T-cell (primary cell): ENCODE data around the gene TMEM31. TPM values are rescaled to one million over a fixed set of nuclear protein-coding genes. Genes with fewer than 3 reads are reported as not detected.

Experiments
- ATAC-seq, 4 experiments: fragments of 200-7000 bp in 3 of 4; fragments of 150-1000 bp in 1 of 4; cut with Tn5 transposase; replicated peaks in 1 of 4; 1 replicate in 3 of 4; 2 replicates in 1 of 4; pipeline ENCODE4 v1.10.0; 2021; ENCODE audit warnings: moderate library complexity in 3 of 4, mild to moderate bottlenecking in 2 of 4, moderate number of reproducible peaks in 1 of 4
- CTCF ChIA-PET, 2 donors: fragments of 300-600 bp; sonication (Branson Sonifier 250); formaldehyde crosslinking; loops; one replicate each; lab custom pipeline; 2022; ENCODE audit warnings: antibody characterized with exemption in 2 of 2; lab: Charles Lee
- POLR2A ChIA-PET, 2 donors: fragments of 300-600 bp; sonication (Branson Sonifier 250); formaldehyde crosslinking; loops; one replicate each; lab custom pipeline; 2022; ENCODE audit warnings: antibody characterized with exemption in 2 of 2; lab: Charles Lee
- DNase-seq, 35 experiments: peaks; one replicate each; pipeline versions ENCODE4 v3.0.0 to v3.0.0-alpha.2; 2013 to 2023
- H3K27ac ChIP-seq: one replicate; pipeline ENCODE4 v1.5.1; 2013; ENCODE audit warnings: low read length
- H3K27me3 ChIP-seq, 2 experiments: replicated peaks in 1 of 2; 1 replicate in 1 of 2; 2 replicates in 1 of 2; pipeline versions ENCODE4 v1.6.1 to v1.7.0; 2013; ENCODE audit warnings: low read length in 1 of 2, mixed read lengths in 1 of 2; ENCODE audit not compliant: control insufficient read depth in 2 of 2, insufficient read depth in 2 of 2; ENCODE audit errors: extremely low read depth in 1 of 2
- H3K36me3 ChIP-seq, 2 donors: 1 replicate in 1 of 2; 2 replicates in 1 of 2; pipeline versions ENCODE4 v1.6.1 to v1.7.0; 2013; ENCODE audit warnings: low read length in 1 of 2; ENCODE audit not compliant: control insufficient read depth in 2 of 2, insufficient read depth in 1 of 2; ENCODE audit errors: extremely low read depth in 1 of 2
- H3K4me1 ChIP-seq, 2 experiments: 1 replicate in 1 of 2; 2 replicates in 1 of 2; pipeline versions ENCODE4 v1.6.1 to v1.7.0; 2013; ENCODE audit warnings: low read length in 2 of 2, mixed read lengths in 1 of 2; ENCODE audit not compliant: insufficient read depth in 2 of 2, control insufficient read depth in 1 of 2; ENCODE audit errors: extremely low read depth in 1 of 2
- H3K4me3 ChIP-seq, 2 donors: 1 replicate in 1 of 2; 2 replicates in 1 of 2; pipeline versions ENCODE4 v1.5.1 to v1.7.0; 2013; ENCODE audit warnings: mild to moderate bottlenecking in 2 of 2, low read length in 1 of 2, moderate library complexity in 1 of 2; ENCODE audit not compliant: control insufficient read depth in 1 of 2; ENCODE audit errors: extremely low read depth in 1 of 2
- H3K9me3 ChIP-seq: 2 replicates; pipeline ENCODE4 v1.7.0; 2013
- H3K27ac Mint-ChIP-seq, 2 donors: one replicate each; pipeline ENCODE4 v1.8.0; 2020 to 2021; ENCODE audit warnings: mild to moderate bottlenecking in 2 of 2, mixed read lengths in 2 of 2
- H3K27me3 Mint-ChIP-seq, 2 donors: one replicate each; pipeline ENCODE4 v1.8.0; 2021 to 2022; ENCODE audit warnings: mixed read lengths in 2 of 2
- H3K36me3 Mint-ChIP-seq: one replicate; pipeline ENCODE4 v1.8.0; 2021; ENCODE audit warnings: mixed read lengths
- H3K4me1 Mint-ChIP-seq, 3 donors: one replicate each; pipeline ENCODE4 v1.8.0; 2020 to 2022; ENCODE audit warnings: mixed read lengths in 3 of 3, mild to moderate bottlenecking in 1 of 3
- H3K4me3 Mint-ChIP-seq, 3 donors: one replicate each; pipeline ENCODE4 v1.8.0; 2020 to 2022; ENCODE audit warnings: mild to moderate bottlenecking in 3 of 3, mixed read lengths in 3 of 3, moderate library complexity in 3 of 3
- H3K9me3 Mint-ChIP-seq, 3 donors: one replicate each; pipeline ENCODE4 v1.8.0; 2020 to 2022; ENCODE audit warnings: mixed read lengths in 3 of 3
- WGBS: methylation state at CpG from one replicate; pipeline ENCODE4 v1.1.5; 2013; ENCODE audit warnings: missing lambda C conversion rate; ENCODE audit not compliant: insufficient coverage; 5-methylcytosine and 5-hydroxymethylcytosine counted together
- total RNA-seq, 35 experiments: library from RNA in 6 of 35; stranded (reverse) in 6 of 35; fragments of 120-200 nt in 1 of 35; gene quantifications; one replicate each; pipeline versions ENCODE4 v1.2.1 to v1.2.4 and lab custom pipeline; 2013 to 2026

Gene TMEM31
- total RNA-seq, 5 donors from 2014 or later (not counting 1 experiment from before 2014, with no cell fraction given) = not detected

- no CpG with 5 or more reads among the region's 3 CpGs for WGBS
- H3K36me3 Mint-ChIP-seq = no peaks in the 10 kb centered on the region
- H3K27ac ChIP-seq = no peak overlapping the region
- H3K27ac Mint-ChIP-seq = no peak overlapping the region
- no peaks in the 10 kb centered on the region for H3K36me3 ChIP-seq
- H3K4me1 ChIP-seq = no peaks in the 10 kb centered on the region
- DNase-seq (no peak), ATAC-seq (no peak)
- H3K27me3 Mint-ChIP-seq = peaks cover 3 to 27% of the 10 kb centered on the region in 2 donors
- H3K4me3 ChIP-seq = no peak overlapping the region
- H3K9me3 ChIP-seq = no peaks in the 10 kb centered on the region
- CTCF ChIA-PET = no interaction called here
- POLR2A ChIA-PET = interaction anchor here in 1 of 2 donors (0.7 kb wide), 1 partner anchor 347 kb away, joined by 3 read pairs; no protein-coding TSS in a partner anchor
- H3K27me3 ChIP-seq = peaks cover 0 to 3% of the 10 kb centered on the region in 2 experiments
- H3K9me3 Mint-ChIP-seq = no peaks in the 10 kb centered on the region
- H3K4me3 Mint-ChIP-seq = no peak overlapping the region
- H3K4me1 Mint-ChIP-seq = peaks cover 0 to 7% (median 0%) of the 10 kb centered on the region in 3 donors
Measured at GRCh38 chrX:103730147-103730795, 19.6 kb downstream of the TMEM31 start.

GRCh38 chrX:103730796-103731493 is 20.2 kb downstream of the TMEM31 start:
- no peaks in the 10 kb centered on the region for H3K9me3 Mint-ChIP-seq
- no peaks in the 10 kb centered on the region for H3K36me3 Mint-ChIP-seq
- no peaks in the 10 kb centered on the region for H3K36me3 ChIP-seq
- no peak overlapping the region for H3K27ac ChIP-seq
- no peak overlapping the region for H3K27ac Mint-ChIP-seq
- H3K27me3 Mint-ChIP-seq = peaks cover 3 to 30% of the 10 kb centered on the region in 2 donors
- ChIA-PET POLR2A (no interaction called here), CTCF (interaction anchor here in 1 of 2 donors (0.5 kb wide), 1 partner anchor 20 kb away, joined by 6 read pairs; no protein-coding TSS in a partner anchor)
- H3K9me3 ChIP-seq = no peaks in the 10 kb centered on the region
- no peaks in the 10 kb centered on the region for H3K4me1 ChIP-seq
- H3K27me3 ChIP-seq = peaks cover 0 to 3% of the 10 kb centered on the region in 2 experiments
- 38% methylated on average over 2 of the region's 8 CpGs for WGBS
- no peak overlapping the region for H3K4me3 ChIP-seq
- ATAC-seq (no peak), DNase-seq (no peak)
- peaks cover 0 to 7% (median 0%) of the 10 kb centered on the region in 3 donors for H3K4me1 Mint-ChIP-seq
- H3K4me3 Mint-ChIP-seq = no peak overlapping the region

GRCh38 chrX:103733017-103733416 is 22.3 kb downstream of the TMEM31 start:
- DNase-seq = no peak
- H3K4me3 ChIP-seq = no peak overlapping the region
- peaks cover 0 to 3% of the 10 kb centered on the region in 2 experiments for H3K27me3 ChIP-seq
- WGBS = no CpG with 5 or more reads among the region's 1 CpG
- no peaks in the 10 kb centered on the region for H3K36me3 ChIP-seq
- Mint-ChIP-seq H3K36me3 (no peaks in the 10 kb centered on the region), H3K4me1 (peaks cover 0 to 7% (median 0%) of the 10 kb centered on the region in 3 donors), H3K4me3 (no peak overlapping the region), H3K27me3 (peaks cover 3 to 30% of the 10 kb centered on the region in 2 donors), H3K27ac (no peak overlapping the region), H3K9me3 (no peaks in the 10 kb centered on the region)
- ATAC-seq = no peak
- CTCF ChIA-PET = no interaction called here
- H3K27ac ChIP-seq = no peak overlapping the region
- POLR2A ChIA-PET = no interaction called here
- H3K4me1 ChIP-seq = no peaks in the 10 kb centered on the region
- H3K9me3 ChIP-seq = no peaks in the 10 kb centered on the region

- Mint-ChIP-seq H3K27ac (no peak overlapping the region), H3K9me3 (no peaks in the 10 kb centered on the region), H3K27me3 (peaks cover 3 to 30% of the 10 kb centered on the region in 2 donors), H3K36me3 (no peaks in the 10 kb centered on the region), H3K4me1 (peaks cover 0 to 5% (median 0%) of the 10 kb centered on the region in 3 donors), H3K4me3 (no peak overlapping the region)
- H3K27ac ChIP-seq = no peak overlapping the region
- H3K27me3 ChIP-seq = no peaks in the 10 kb centered on the region
- H3K4me1 ChIP-seq = no peaks in the 10 kb centered on the region
- WGBS = 83% methylated on average over 1 of the region's 4 CpGs
- no peaks in the 10 kb centered on the region for H3K9me3 ChIP-seq
- POLR2A ChIA-PET = no interaction called here
- H3K4me3 ChIP-seq = no peak overlapping the region
- ATAC-seq (no peak), DNase-seq (no peak)
- CTCF ChIA-PET = interaction anchor here (0.6 kb wide), 2 partner anchors 15 to 62 kb away, joined by 3 to 4 read pairs; no protein-coding TSS in a partner anchor
- no peaks in the 10 kb centered on the region for H3K36me3 ChIP-seq
Measured at GRCh38 chrX:103734125-103734760, 23.5 kb downstream of the TMEM31 start.

- POLR2A ChIA-PET = no interaction called here
- H3K27ac ChIP-seq = no peak overlapping the region
- CTCF ChIA-PET = no interaction called here
- no peaks in the 10 kb centered on the region for H3K27me3 ChIP-seq
- ATAC-seq (no peak), DNase-seq (no peak)
- Mint-ChIP-seq H3K9me3 (no peaks in the 10 kb centered on the region), H3K4me3 (no peak overlapping the region), H3K27me3 (peaks cover 3 to 8% of the 10 kb centered on the region in 2 donors), H3K27ac (no peak overlapping the region), H3K36me3 (no peaks in the 10 kb centered on the region), H3K4me1 (no peaks in the 10 kb centered on the region)
- no peaks in the 10 kb centered on the region for H3K36me3 ChIP-seq
- no peaks in the 10 kb centered on the region for H3K9me3 ChIP-seq
- no peaks in the 10 kb centered on the region for H3K4me1 ChIP-seq
- H3K4me3 ChIP-seq = no peak overlapping the region
Measured at GRCh38 chrX:103737696-103738095, 27.0 kb downstream of the TMEM31 start.

- H3K9me3 Mint-ChIP-seq = no peaks in the 10 kb centered on the region
- H3K4me1 ChIP-seq = no peaks in the 10 kb centered on the region
- CTCF ChIA-PET = no interaction called here
Measured at GRCh38 chrX:103739421-103739820, 28.7 kb downstream of the TMEM31 start.

More at GRCh38 chrX:103739421-103739820, 28.7 kb downstream of the TMEM31 start:
- no peaks in the 10 kb centered on the region for H3K9me3 ChIP-seq
- no CpG with 5 or more reads among the region's 1 CpG for WGBS
- peaks cover 0 to 3% of the 10 kb centered on the region in 2 donors for H3K27me3 Mint-ChIP-seq
- H3K36me3 ChIP-seq = no peaks in the 10 kb centered on the region
- H3K4me1 Mint-ChIP-seq = no peaks in the 10 kb centered on the region
- no peak overlapping the region for H3K27ac ChIP-seq
- no peak overlapping the region for H3K27ac Mint-ChIP-seq
- ATAC-seq (no peak), DNase-seq (no peak)
- no peaks in the 10 kb centered on the region for H3K36me3 Mint-ChIP-seq
- no peak overlapping the region for H3K4me3 Mint-ChIP-seq
- H3K4me3 ChIP-seq = no peak overlapping the region
- POLR2A ChIA-PET = interaction anchor here in 1 of 2 donors (0.5 kb wide), 1 partner anchor 275 kb away, joined by 3 read pairs; no protein-coding TSS in a partner anchor
- H3K27me3 ChIP-seq = no peaks in the 10 kb centered on the region
